NCI-H446 (cell line): ENCODE measurements around the gene SUN2.

ENCODE experiments used
- DNase-seq, 2 experiments: peaks; one replicate each; lab custom pipeline; 2025; lab: John Stamatoyannopoulos, UW

SUN2 gene

DNA sequence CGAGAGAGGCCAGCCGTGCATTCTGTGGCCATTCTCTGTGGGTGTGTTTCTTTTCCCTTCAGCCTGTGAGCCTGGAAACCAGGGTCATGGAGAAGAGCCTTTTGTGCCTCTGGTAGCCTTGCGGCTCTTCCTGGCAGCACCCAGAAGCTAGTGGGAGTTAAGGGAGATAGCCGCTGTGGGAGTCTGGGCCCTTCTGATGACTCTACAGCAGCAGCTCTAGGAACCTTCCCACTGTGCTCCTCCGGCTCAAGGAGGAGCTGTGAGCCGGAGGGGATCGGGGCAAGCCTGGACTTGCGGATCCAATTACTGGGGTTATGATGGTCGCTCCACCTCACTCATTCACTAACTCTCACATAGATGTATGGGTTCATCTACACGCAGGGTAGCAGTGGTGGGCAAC lies 39.5 kb downstream of the SUN2 start:
- DNase-seq, result no peak

DNA sequence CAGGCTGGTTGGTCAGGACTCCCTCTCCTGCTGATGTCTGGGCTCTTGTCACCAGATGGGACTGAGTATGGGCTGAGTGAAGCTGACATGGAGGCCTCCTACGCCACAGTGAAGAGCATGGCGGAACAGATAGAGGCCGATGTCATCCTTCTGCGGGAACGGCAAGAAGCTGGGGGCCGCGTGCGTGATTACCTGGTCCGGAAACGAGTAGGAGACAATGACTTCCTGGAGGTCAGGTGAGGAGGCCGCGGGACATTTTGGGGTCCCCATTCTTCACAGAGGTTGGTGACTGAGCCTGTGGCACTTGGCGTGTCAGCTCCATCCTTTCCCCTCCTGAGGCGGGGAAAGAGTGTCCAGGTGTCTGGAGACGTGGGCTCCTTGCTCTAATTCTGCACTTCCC lies 39.9 kb downstream of the SUN2 start:
- no peak for DNase-seq

DNA sequence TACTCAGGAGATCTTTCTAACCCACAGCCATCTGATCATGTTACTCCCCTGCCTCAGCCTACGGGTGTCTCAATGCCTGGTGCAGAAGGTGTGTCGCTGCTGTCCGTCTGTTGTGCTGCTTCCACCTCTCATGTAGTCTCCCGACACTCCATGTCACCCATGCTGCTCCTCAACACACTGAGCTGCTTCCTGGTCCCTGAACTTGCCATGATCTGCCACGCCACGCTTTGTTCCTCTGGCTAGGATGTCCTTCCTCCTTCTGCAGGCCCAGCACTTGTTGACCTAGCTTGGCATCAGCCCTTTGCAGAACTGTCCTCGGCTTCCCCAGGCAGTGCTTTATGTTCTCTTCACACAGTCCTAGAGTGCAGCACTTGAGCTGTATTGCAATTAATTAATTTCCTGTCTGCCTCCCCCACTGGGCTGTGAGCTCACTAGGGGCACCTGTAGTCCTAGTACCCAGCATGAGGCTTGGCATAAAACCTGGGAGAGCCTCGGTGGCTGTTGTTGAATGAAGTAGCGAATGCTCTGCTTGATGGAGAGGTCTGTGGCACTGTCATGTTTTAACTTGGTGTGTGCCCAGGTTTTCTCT lies 40.5 kb downstream of the SUN2 start:
- no peak for DNase-seq

DNA sequence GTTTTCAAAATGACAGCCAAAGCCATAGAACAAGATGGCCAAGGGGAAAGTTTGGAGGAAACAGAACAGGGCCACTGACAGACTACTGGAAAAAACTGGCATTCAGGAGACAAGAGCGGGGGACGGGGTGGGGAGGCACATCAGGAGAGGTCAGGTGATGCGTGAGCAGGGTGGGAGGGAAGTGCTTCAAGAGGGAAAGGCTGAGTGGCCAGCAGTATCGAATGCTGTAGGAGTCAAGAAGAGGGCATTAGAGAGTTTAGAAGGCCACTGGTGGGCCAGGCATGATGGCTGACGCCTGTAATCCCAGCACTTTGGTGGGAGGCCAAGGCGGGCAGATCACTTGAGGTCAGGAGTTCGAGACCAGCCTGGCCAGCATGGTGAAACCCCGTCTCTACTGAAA lies 41.9 kb downstream of the SUN2 start:
- no peak for DNase-seq

DNA sequence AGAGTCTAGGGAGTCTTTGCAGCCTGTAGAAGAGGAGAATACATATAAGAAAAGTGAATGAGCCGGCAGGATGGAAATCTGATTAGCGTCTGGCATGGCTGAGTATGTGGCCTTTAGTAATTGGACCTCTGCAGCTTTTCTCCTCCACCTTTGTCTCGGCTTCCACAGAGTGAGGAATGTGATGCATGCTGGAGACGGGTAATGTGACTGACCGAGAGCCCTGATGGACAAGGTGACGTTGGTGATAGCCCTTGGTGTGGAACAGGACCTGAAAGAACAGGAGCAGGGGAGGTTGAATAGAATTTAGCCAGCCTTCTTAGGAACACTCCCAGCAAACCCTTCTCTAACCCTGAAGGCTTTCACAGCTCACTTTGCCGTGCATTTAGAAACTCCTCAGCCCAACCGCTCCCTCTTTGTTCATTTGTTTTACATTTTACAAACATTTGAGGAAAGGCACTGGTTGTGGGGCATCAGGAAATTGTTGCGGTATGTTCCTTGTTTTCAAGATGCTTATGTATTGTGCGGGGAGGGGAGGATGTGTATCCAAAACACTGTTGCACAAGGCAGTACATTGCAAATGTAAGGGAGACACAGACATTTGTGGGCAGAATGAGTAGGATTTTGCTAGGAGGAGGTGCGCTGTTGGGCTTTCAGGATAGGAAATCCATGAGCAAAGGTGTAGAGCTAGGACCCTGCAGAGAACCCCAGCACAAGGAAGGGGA lies 43.2 kb downstream of the SUN2 start:
- no peak for DNase-seq

DNA sequence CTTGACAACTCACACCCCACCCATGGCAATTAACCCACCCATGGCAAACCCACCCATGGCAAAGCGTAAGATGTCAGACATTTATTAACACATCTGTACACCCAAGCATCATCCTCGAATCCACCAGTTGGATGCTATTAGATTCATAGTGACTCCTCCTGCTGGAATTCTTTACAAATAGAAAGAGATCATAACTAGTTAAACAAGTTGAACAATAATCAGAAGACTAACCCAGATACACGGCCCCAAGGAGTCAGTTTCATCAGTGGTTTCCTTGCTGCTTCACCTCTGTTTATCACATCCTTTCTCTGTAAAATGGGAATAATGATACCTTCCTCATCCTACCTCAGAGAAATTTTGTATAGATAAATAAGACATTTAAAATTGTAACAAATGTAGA lies 44.9 kb downstream of the SUN2 start:
- no peak for DNase-seq

DNA sequence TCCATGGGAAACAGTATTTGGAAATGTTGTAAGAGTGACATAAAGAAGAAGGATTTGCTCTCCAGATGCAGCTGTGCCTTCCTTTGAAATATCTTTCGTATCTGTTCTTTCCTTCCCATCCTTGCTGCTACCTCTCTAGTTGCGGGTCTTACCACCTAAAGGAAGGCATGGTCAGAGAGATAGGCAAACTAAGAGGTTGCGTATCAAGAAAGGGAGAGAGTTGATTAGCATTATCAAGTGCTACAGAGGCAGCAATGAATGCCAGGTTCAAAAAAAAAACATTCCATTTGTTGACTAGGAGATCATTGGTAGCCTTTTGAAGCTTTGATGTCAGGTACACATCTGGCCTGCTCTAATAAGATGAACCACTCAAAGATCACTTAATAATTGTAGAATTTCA lies 45.4 kb downstream of the SUN2 start:
- no peak for DNase-seq

DNA sequence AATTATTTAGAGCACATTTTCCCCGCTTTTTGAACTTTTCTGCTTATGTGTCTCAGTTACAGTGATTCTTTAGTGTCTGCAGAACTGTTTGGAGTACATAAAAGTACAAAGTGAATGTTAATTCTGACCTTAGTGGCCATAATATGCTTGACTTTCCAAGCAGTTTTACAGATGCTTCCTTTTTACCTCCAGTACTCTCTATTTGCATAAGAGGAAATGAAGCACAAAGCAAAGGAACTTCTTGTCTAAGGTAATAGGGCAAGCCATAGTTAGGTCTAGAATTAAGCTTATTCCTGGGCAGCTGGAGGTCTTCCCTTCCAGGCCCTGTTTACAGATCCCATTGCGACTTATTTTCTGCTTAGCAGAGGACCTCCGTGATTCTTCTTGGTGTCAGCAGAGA lies 46.5 kb downstream of the SUN2 start:
- no peak for DNase-seq

DNA sequence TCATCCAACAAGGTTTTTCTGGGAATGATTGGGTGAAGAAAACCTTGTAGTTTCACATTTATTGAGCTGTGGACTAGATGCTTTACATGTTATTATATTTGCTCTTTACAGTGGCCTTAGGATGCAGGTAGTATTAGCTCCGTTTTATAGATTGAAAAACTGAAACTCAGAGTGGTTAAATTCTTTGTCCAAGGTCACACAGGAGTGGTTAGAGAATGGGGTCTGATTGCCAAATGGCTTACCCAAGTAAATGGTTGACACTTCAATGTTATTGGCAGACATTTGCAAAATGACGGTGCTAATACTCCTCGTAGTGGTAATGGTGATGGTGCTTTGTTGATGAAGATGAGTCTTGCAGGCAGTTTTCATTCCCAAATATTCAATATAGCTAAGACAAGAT lies 47.8 kb downstream of the SUN2 start:
- DNase-seq, result no peak

DNA sequence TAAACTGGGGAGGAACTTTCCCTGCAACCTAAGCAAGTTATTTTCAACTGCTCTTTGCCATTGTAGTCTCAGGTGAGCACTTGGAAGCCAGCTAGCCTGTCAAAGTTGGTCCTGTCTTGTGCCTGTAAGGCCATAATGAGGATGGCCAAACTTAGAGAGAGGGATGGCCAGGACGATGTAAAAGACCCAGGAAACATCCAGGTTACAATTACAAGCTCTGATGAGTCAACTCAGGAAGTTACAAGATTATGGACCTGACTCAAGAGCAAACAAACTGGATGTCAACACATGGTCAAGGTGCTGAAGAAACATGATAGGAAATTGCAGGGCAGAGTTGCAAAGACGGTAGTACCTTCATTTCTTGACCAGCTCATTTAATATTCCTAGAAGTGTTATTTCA lies 48.5 kb downstream of the SUN2 start:
- DNase-seq, result no peak

DNA sequence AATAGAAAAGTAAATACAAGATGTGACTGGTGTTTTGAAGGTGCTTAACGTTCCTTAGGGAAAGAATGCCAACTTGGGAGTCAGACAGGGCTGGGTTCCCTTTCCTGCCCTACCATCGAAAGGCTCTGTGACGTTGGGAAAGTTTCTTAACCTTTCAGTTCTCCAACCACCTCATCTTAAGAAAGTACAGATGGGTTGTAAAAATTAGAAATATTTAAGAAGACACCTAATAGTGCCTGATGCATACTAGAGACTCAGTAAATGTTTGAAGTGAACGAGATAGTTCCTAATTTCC lies 49.0 kb downstream of the SUN2 start:
- no peak for DNase-seq

DNA sequence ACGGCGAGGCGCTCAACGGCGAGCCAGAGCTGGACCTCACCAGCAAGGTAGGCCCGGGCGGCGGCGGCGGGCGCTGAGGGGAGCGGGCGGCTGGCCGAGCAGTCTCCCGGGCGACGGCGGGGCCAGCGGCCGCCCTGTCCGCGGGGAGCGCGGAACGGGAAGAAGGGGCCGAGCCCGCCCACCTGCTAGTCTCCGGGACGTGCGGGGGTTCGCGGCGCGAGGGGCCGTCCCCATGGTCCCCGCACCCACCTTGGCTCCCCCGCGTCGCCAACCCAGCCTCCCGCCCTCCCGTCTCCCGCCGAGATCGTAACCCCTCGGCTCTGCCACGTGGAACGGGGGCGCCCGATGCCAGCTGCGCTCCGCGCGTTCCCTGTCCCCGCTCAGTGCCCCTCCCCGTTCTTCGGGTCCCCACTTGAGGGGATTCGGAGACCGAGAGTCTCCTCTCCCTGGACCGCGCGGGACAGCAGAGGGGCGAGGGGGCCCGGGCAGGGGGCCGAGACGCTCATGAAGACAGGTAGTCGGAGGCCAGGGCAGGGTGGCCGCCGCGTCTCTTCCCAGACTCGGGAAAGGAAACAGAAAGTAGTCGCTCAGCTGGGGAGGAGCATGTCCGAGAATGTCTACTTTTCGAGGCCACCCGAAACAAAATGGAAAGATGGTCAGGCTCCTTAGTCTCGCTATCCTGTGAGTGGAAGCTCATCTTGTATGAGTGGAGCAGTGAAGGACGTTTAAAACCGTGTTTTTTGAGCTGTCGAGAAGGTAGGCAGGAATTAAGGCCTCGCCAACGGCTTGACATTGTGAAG lies 49.5 kb downstream of the SUN2 start:
- no peak for DNase-seq

DNA sequence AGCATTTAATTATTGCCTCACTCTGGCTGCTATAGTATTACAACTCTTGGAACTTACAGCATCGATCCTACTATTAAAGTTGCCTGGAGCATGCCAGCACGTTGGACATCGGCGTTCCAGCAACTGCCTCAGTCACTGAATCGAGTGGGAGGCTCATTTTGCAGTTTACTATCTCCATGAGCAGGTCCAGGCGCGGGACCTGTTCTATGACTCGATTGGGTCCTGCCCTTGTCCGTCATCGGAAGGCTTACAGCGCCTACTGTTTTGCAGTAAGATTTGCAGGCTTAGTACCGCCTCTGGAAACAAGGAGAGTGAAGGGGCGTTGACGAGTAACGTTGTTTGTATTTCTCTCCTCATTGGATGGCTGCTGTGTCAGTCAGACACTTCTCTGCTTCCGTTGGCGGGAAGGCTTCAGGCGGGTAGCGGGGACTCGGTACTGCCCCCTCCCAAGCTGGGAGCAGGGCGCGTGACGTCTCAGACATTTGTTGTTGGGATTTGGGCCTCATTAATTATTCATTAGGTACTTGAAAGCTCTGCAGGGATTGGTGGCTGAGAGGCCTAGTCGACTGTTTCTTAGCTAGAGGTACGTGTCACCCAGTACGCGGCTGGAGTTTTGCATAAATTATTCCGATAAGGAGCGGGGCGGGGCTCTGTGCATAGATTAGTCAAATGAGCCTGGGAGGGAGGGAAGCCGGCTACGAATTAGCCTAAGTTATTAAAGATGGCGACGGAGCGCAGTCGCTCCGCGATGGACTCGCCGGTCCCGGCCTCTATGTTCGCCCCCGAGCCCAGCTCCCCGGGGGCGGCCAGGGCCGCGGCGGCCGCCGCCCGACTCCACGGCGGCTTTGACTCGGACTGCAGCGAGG lies 50.3 kb downstream of the SUN2 start, which contains the start of gene GTPBP1:
GTPBP1 (plus strand) TSS at position 710 of the 866 bp plus-strand sequence; CDS start at position 722, 12 bp downstream.
- DNase-seq, result peak; percentile 100

DNA sequence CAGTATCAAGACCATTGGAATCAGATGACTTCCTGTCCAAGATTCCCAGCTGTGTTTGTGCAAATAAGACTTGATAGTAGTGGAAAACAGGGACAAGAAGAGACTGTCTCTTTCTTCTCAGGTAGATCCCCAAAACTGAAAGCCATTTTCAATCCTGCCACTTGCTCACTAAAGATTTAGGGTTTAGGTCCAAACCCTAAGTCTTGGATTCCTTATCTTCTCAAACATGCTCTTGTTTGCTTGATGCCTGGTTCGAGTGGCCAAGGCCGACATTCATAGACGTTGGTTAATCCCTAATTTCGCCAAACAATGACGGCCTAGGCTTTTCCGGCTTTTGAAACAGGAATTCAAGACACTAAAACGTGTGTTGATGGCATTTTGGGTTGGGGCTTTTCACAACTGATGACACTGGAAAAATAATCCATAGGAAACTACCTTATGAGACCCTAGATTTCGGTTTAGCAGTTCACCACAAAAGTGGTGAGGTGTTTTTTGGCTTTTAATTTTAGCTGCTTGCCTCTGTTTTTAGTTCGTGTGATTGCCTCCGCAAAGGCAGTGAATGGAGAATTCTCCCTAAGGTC lies 51.1 kb downstream of the SUN2 start:
- DNase-seq, result no peak

DNA sequence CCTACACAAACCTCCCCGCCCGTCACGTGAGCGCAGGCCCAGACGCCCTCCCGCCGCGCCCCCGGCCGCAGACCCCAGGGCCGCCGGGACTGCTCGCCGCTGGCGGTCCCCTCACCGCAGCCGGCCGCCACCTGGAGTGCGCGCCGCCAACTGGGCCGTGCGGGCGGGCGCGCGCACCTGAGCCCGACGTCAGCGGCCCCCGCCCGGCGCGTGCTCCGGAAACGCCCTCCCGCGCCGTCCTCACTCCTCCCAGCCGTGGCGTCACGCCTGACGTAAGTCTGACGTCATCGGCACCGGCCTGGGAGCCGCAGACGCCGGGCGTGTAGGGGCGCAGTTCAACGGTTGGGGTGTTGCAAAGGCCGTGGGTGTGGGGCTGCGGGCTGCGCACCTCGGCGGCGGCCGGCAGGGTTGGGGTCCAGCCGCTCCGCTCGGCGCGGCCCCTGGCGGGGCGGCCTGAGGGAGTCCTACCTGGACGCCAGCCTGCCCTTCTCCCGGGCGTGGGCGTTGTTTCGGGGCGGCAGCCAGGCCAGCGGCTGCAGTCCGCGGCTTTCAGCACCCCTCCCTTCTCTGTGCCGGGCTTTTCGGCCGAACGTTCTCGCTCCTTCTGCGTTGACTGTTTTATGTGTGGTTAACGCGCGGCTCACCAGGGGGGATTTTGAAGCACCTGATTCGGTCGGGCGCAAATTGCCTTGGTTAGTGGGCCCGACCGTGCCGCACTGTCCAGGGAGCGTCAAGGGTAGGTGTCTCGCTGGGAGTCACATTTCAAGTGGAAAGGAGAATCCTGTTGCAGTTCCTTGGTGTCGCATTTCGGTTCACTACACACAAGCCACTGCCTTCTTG lies 54.8 kb downstream of the SUN2 start, which contains the start of gene JOSD1:
JOSD1 (minus strand) TSS at position 155 of the 840 bp plus-strand sequence. CDS start 956 bp downstream, outside the sequence.
- DNase-seq, result peak; percentile 81 to 98

DNA sequence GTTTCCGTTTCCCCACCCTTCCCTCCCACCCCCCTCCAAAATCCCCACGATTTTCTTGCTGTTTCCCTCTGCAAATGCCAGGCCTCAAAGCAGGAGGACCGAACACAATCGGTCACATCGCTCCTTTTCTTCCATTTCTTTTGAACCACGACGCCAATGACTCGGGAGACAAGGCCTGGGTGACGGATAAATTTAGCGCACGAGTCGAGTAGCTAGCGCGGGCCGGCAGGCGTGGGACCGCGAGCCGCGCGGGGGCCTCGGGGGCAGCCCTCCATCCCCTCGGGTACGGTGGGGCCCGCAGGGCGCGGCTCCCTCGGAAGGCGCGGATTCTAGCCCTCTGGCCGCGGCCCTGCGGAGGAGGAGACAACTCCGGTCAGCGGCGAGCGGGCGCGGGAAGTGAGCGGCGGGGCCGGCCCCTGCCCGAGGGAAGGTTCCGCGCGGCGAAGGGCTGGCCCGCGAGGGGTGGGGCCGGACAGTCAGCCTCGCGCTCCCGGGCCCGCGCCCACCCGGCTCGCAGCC lies 55.5 kb downstream of the SUN2 start:
- no peak for DNase-seq

DNA sequence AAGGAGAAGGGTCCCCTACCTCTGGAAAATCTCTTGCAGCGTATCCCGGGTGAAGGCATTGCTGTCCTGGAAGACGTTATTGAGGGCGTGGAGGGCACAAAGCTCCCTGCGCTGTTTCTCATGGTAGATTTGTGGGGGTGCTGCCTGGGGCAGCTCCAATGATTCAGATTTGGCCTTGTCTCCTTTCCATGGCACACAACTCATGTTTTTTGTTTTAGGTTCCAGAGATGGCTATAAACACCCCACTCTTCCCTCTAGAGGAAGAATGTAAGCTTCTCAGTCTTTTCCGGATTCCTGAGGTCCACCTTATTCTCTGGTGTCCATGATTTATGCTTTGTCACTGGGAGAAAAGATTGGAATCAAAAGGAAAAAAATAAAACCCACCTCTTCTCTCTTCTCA lies 56.0 kb downstream of the SUN2 start:
- DNase-seq, result no peak

DNA sequence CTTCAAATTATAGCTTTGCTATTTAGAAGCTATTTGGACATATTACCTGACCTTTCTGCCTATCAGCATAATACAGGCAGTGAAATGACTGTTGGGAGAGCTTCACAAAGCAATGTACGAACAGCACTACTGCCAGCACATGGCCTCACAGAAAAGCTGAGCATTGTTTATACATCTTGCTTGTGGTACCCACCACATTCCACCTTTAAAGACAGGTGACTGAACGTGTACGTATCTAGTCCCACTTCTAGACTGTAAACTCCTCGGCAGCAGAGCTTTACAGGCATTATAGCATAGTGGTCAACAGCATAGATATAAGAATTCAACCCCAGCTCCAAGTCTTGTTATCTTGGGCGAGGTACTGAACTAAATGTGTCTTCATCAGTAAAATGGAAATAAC lies 56.7 kb downstream of the SUN2 start:
- DNase-seq, result no peak

DNA sequence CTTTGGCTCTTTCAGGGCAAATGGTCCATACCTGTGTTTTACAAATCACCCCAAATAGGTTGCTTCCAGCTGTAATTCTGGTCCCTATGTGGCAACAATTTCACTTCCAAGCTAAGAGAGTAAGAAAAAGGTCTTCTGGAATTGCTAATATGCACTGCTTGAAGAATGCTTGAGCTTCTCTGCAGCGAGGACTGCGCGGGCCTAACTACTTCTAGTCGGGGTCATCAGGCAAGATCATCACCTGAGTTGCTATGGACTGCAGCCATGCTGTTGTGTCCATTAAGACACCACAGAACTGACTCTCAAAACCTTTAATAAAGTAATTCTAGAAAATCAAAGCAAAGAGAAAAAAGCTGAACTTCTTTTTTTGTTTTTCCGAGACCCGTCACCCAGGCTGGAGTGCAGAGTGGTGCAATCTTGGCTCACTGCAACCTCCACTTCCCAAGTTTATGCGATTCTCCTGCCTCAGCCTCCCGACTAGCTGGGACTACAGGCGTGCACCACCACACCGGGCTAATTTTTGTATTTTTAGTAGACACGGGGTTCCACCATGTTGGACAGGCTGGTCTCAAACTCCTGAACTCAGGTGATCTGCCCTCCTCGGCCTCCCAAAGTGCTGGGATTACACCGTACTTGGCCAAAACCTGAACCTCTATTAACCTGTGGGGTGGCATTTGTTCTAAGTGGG lies 57.2 kb downstream of the SUN2 start:
- no peak for DNase-seq
